K562 (cell line): Measurements from ENCODE around the gene SLC39A11.

Source experiments
- RBM14 ChIP-seq: fragments of 200-400 bp; formaldehyde crosslinking; IDR thresholded peaks from 2 replicates; pipeline ENCODE4 v1.6.1; 2018; ENCODE audit warnings: low read depth, mild to moderate bottlenecking, low read length, moderate library complexity, borderline replicate concordance; ENCODE audit not compliant: insufficient read depth
- RNF2 ChIP-seq: sonication (generic); IDR thresholded peaks from 2 replicates; pipeline ENCODE4 v1.6.1; 2016
- TF ChIP-seq, protein P1 (sequence below), 3 experiments: IDR thresholded peaks in 2 of 3; conservative IDR thresholded peaks in 1 of 3; 2 replicates each; pipeline ENCODE4 v1.5.1; 2011 to 2012; ENCODE audit warnings: low read length in 3 of 3, mild to moderate bottlenecking in 3 of 3, control low read depth in 2 of 3, improper control_type of control experiment in 1 of 3, inconsistent platforms in 1 of 3, low read depth in 1 of 3, mixed read lengths in 1 of 3, moderate library complexity in 1 of 3; ENCODE audit not compliant: insufficient read depth in 2 of 3

DNA sequence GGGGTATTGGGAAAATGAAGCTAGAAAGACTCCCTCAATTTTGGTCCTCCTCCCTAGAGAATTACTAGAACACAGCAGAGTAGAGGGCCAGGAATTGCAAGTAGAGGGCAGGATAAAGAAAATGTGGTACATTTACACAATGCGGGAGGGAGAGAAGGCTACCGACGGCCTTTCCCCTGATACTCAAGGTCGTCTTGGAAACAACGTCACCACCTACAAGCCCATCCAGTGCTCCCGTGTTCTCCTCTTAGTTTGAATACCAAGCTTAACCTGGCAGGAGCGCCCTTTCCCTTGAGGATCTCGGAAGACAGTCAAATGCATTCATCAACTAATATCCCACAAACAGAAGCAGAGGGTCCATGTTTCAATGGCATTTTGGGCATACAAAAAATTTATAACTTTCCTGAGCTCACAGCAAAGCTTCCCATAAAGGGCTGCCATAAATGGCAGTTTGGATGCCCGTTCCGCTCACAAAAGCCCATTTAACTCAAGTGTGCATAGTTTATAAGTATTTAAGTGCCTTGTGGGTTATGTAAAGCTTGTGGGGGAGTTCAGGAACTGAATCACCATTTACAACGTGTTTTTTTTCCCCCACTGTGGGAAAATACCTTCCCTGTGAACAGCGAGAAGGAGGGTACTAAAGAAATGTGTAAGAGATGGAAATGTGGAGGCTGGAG, 414.6 kb downstream of the SLC39A11 start:
- TF ChIP-seq RBM14 (no peak), RNF2 (no peak)
- TF ChIP-seq, protein P1, sequence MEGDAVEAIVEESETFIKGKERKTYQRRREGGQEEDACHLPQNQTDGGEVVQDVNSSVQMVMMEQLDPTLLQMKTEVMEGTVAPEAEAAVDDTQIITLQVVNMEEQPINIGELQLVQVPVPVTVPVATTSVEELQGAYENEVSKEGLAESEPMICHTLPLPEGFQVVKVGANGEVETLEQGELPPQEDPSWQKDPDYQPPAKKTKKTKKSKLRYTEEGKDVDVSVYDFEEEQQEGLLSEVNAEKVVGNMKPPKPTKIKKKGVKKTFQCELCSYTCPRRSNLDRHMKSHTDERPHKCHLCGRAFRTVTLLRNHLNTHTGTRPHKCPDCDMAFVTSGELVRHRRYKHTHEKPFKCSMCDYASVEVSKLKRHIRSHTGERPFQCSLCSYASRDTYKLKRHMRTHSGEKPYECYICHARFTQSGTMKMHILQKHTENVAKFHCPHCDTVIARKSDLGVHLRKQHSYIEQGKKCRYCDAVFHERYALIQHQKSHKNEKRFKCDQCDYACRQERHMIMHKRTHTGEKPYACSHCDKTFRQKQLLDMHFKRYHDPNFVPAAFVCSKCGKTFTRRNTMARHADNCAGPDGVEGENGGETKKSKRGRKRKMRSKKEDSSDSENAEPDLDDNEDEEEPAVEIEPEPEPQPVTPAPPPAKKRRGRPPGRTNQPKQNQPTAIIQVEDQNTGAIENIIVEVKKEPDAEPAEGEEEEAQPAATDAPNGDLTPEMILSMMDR (IDR thresholded peaks at IDR 0.05 in 2 of 3, conservative IDR thresholded peaks at IDR 0.05 in 1 of 3; ENCODE audit: insufficient read depth in 2 of 3, low read depth in 1 of 3, low read length in 3 of 3): no peak
